Left lung (tissue), 10 donors: Measurements from ENCODE around the gene ZNF148. TPM values are rescaled to one million over a fixed set of nuclear protein-coding genes. Genes with fewer than 3 reads are reported as not detected.

Experiments used
- ATAC-seq: fragments of 200-7000 bp; cut with Tn5 transposase; one replicate; pipeline ENCODE4 v1.9.1; 2020; ENCODE audit warnings: moderate library complexity
- DNase-seq, 4 donors: peaks; one replicate each; pipeline ENCODE4 v3.0.0-alpha.2; 2013 to 2020
- H3K27ac ChIP-seq, 2 donors: fragments of 200-600 bp; sonication (generic) in 1 of 2; one replicate each; pipeline versions ENCODE4 v1.5.0 to v1.8.0; 2020 to 2021
- H3K27me3 ChIP-seq, 2 donors: fragments of 200-600 bp; sonication (generic) in 1 of 2; one replicate each; pipeline versions ENCODE4 v1.5.0 to v1.8.0; 2020 to 2021
- H3K36me3 ChIP-seq, 2 donors: fragments of 200-600 bp; sonication (generic) in 1 of 2; one replicate each; pipeline versions ENCODE4 v1.5.0 to v1.8.0; 2020 to 2021
- H3K4me1 ChIP-seq, 2 donors: fragments of 200-600 bp; one replicate each; pipeline ENCODE4 v1.8.0; 2021
- H3K4me3 ChIP-seq, 2 donors: fragments of 200-600 bp; sonication (generic) in 1 of 2; one replicate each; pipeline versions ENCODE4 v1.5.0 to v1.8.0; 2020 to 2021; ENCODE audit warnings: mild to moderate bottlenecking in 1 of 2
- H3K9me3 ChIP-seq, 2 donors: fragments of 200-600 bp; sonication (generic) in 1 of 2; one replicate each; pipeline versions ENCODE4 v1.5.0 to v1.8.0; 2020 to 2021
- intact Hi-C, 2 donors: fragments of 100-400 bp; cut with DNase I; formaldehyde crosslinking; loops; one replicate each; pipeline versions ENCODE4 v1.11.2 to v1.14.2; 2022
- polyA plus RNA-seq, 6 donors: library from polyadenylated mRNA; unstranded; fragments of 120-200 nt; gene quantifications; one replicate each; pipeline ENCODE4 v1.2.1, GENCODE V29; 2013; ENCODE audit not compliant: insufficient read length in 6 of 6
- total RNA-seq, 2 donors: library from RNA; stranded (reverse); fragmentation: NEBNext Ultra II Directional; extraction: Animal tissue kit (Norgen Biotek cat#: 25700); gene quantifications; one replicate each; pipeline ENCODE4 v1.2.1, GENCODE V29; 2021
- TF ChIP-seq, protein P1 (sequence below), 2 donors: fragments of 200-600 bp; sonication (generic) in 1 of 2; IDR thresholded peaks; one replicate each; pipeline versions ENCODE4 v1.5.0 to v1.8.0; 2021; ENCODE audit warnings: antibody characterized with exemption in 2 of 2
- donor health status: DM: no; HTN: yes; CAD: no.
- donor health status: DM: no; HTN: no; CAD: no.

ZNF148 gene
- total and polyA plus RNA-seq, 8 donors, result 35.2 to 44.9 (median 40.3) TPM

DNA sequence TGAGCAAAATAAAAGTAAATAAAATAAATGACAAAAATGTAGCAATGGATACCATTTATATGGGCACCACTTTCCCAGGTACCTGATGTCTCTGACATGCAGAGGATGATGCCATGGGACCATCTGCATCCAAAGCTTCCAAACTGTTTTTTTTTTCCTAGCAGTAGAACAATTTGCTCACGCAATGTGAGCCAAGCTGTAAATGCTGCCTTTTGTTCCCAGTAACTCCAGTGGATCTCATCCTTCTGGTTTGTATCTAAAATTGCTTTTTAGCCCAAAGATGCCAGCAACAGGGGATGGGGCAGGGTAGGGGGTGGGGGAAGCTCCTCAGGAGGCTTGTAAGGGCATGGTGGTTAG is 195.3 kb downstream of the ZNF148 start:
- intact Hi-C loops, result no loop called here
- H3K9me3 ChIP-seq, result no peaks in the 10 kb centered on the region
- no peaks in the 10 kb centered on the region for H3K27me3 ChIP-seq
- no peak overlapping the region for H3K27ac ChIP-seq
- H3K4me1 ChIP-seq, result no peaks in the 10 kb centered on the region
- no peaks in the 10 kb centered on the region for H3K36me3 ChIP-seq
- DNase-seq (no peak), ATAC-seq (no peak)
- H3K4me3 ChIP-seq, result no peak overlapping the region
- TF ChIP-seq, protein P1, sequence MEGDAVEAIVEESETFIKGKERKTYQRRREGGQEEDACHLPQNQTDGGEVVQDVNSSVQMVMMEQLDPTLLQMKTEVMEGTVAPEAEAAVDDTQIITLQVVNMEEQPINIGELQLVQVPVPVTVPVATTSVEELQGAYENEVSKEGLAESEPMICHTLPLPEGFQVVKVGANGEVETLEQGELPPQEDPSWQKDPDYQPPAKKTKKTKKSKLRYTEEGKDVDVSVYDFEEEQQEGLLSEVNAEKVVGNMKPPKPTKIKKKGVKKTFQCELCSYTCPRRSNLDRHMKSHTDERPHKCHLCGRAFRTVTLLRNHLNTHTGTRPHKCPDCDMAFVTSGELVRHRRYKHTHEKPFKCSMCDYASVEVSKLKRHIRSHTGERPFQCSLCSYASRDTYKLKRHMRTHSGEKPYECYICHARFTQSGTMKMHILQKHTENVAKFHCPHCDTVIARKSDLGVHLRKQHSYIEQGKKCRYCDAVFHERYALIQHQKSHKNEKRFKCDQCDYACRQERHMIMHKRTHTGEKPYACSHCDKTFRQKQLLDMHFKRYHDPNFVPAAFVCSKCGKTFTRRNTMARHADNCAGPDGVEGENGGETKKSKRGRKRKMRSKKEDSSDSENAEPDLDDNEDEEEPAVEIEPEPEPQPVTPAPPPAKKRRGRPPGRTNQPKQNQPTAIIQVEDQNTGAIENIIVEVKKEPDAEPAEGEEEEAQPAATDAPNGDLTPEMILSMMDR (IDR thresholded peaks at IDR 0.05), result no peak

DNA sequence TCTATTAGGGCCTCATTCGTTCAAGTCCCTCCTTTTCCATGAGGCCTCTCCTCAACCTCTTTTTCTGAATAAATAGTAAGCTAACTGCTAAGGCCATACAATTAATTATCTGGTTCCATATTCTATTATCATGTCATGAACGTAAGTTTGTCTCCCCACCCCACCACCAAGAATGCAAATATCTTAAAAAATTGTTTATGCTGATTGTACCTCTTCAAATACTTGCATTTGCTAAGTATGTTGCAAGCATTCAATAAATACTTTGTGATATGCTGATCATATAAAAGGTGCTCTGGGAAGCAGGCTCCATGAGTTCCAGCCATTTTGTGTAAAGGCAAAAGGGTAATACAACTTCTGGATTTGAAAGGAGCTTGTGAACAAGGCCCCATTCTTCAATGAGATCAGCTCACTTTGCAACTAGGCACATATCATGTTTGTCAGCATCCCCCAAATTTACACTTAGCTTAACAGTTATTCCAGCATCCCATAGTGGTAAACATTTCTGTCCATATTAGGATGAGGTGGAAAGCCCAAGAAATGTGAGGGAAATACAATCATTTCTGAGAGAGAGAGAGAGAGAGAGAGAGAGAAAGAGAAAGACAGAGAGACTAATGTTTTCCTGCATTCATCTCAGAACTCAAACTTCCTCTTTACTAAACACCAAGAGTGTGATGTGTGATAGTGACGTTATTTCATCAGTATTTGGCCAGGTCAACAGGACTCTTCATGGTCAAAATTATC is 195.8 kb downstream of the ZNF148 start:
- Histone ChIP-seq H3K36me3 (no peaks in the 10 kb centered on the region), H3K4me1 (no peaks in the 10 kb centered on the region), H3K27ac (no peak overlapping the region), H3K9me3 (peaks cover 0 to 1% of the 10 kb centered on the region in 2 donors), H3K27me3 (no peaks in the 10 kb centered on the region), H3K4me3 (no peak overlapping the region)
- ATAC-seq (no peak), DNase-seq (no peak)
- TF ChIP-seq, protein P1 (IDR thresholded peaks at IDR 0.05), result no peak
- intact Hi-C loops, result no loop called here

DNA sequence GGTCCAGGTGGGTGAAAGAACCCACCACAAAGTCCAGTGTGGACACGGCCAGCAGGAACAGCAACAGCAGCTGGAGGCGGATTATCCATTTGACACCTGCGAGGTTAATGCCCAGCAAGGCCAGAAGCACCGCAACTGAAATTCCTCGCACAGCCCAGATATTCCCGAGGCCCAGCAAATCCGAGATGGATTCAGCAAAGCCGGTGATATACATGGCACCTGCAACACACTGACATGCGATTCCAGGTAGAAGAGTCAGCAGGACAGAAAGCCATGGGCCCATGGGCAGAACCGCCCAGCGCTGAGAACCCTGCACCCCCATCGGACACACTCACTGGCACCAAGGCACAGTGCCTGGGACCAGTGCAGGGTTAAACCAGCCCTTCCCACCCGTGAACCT is 197.4 kb downstream of the ZNF148 start:
- no peak overlapping the region for H3K4me3 ChIP-seq
- DNase-seq (no peak), ATAC-seq (no peak)
- H3K27me3 ChIP-seq, result no peaks in the 10 kb centered on the region
- H3K27ac ChIP-seq, result no peak overlapping the region
- no peaks in the 10 kb centered on the region for H3K4me1 ChIP-seq
- intact Hi-C loops, result no loop called here
- TF ChIP-seq, protein P1 (IDR thresholded peaks at IDR 0.05), result no peak
- peaks cover 0 to 5% of the 10 kb centered on the region in 2 donors for H3K9me3 ChIP-seq
- H3K36me3 ChIP-seq, result no peaks in the 10 kb centered on the region

Other genes starting within 250 kb of the ZNF148 start
- gene SLC12A8, start 162.6 kb downstream of the ZNF148 start, total RNA-seq, result 10 to 100 TPM in 1 of 2 donors, 1 to 10 TPM in 1; 9.0 to 17.1 TPM
- gene SLC12A8, start 162.6 kb downstream of the ZNF148 start, polyA plus RNA-seq, result 1 to 10 TPM; 1.1 to 2.4 (median 1.5) TPM
- 10 to 100 TPM; 33.2 to 40.1 TPM for gene SNX4, start 144.9 kb upstream of the ZNF148 start, total RNA-seq
- gene SNX4, start 144.9 kb upstream of the ZNF148 start, polyA plus RNA-seq, result 10 to 100 TPM; 52.4 to 67.3 (median 55.7) TPM
- gene OSBPL11, start 220.2 kb upstream of the ZNF148 start, total RNA-seq, result 10 to 100 TPM; 17.9 to 26.2 TPM
- gene OSBPL11, start 220.2 kb upstream of the ZNF148 start, polyA plus RNA-seq, result 10 to 100 TPM; 14.9 to 19.2 (median 15.9) TPM